ENCODE data around the gene FADS1.

GRCh38 chr11:61782299-61782698, 34.5 kb downstream of the FADS1 start:
- TF ChIP-seq POLR2AphosphoS5 (IDR thresholded peaks at IDR 0.05) (no peak), CTCF (IDR thresholded peaks at IDR 0.05) (no peak), EP300 (IDR thresholded peaks at IDR 0.05) (no peak), POLR2A (IDR thresholded peaks at IDR 0.05) (no peak)
